GM12872 (cell line): ENCODE measurements around the gene KCTD16.

Experiments used
- CTCF ChIP-seq: IDR thresholded peaks from 3 replicates; pipeline ENCODE4 v1.5.1; 2011; ENCODE audit warnings: low read depth, mild to moderate bottlenecking, low read length, moderate library complexity; ENCODE audit not compliant: insufficient read depth

Gene KCTD16

GRCh38 chr5:144378681-144379080 lies 208.0 kb downstream of the KCTD16 start:
- no peak for TF ChIP-seq CTCF

GRCh38 chr5:144385597-144385996 lies 214.9 kb downstream of the KCTD16 start:
- no peak for TF ChIP-seq CTCF

GRCh38 chr5:144386315-144386714 lies 215.6 kb downstream of the KCTD16 start:
- no peak for TF ChIP-seq CTCF

- no peak for TF ChIP-seq CTCF
Observed at GRCh38 chr5:144390133-144390532, 219.5 kb downstream of the KCTD16 start.

- no peak for TF ChIP-seq CTCF
Observed at GRCh38 chr5:144391044-144391443, 220.4 kb downstream of the KCTD16 start.

GRCh38 chr5:144393641-144394435 lies 223.2 kb downstream of the KCTD16 start:
- TF ChIP-seq CTCF, result no peak

GRCh38 chr5:144395704-144396103 lies 225.0 kb downstream of the KCTD16 start:
- no peak for TF ChIP-seq CTCF
